Mesendoderm (in vitro differentiated cells): ENCODE measurements around the gene ZNF337.
"Not testable (repeated sequence)": the region's sequence is repeated elsewhere in the genome, so short reads cannot be mapped to it uniquely, and the experiment has no call there.

Source experiments
- DNase-seq: peaks from one replicate; pipeline ENCODE4 v3.0.0; 2013
- H2AK5ac ChIP-seq: 2 replicates; pipeline ENCODE4 v1.6.1; 2013; ENCODE audit warnings: low read length, inconsistent platforms
- H2BK120ac ChIP-seq: 2 replicates; pipeline ENCODE4 v1.6.1; 2013; ENCODE audit warnings: low read depth, mild to moderate bottlenecking, low read length, moderate library complexity, mixed read lengths
- H2BK15ac ChIP-seq: replicated peaks from 2 replicates; pipeline ENCODE4 v1.6.1; 2013; ENCODE audit warnings: low read depth, mild to moderate bottlenecking, moderate library complexity
- H2BK5ac ChIP-seq: 2 replicates; pipeline ENCODE4 v1.6.1; 2013; ENCODE audit warnings: low read length, inconsistent platforms
- H3K18ac ChIP-seq: 2 replicates; pipeline ENCODE4 v1.6.1; 2013; ENCODE audit warnings: mild to moderate bottlenecking, low read length, mixed read lengths
- H3K23ac ChIP-seq: one replicate; pipeline ENCODE4 v1.6.1; 2013; ENCODE audit warnings: low read length
- H3K27ac ChIP-seq: 2 replicates; pipeline ENCODE4 v1.5.1; 2013; ENCODE audit warnings: low read depth, mild to moderate bottlenecking, inconsistent platforms, low read length, moderate library complexity
- H3K27me3 ChIP-seq: 2 replicates; pipeline ENCODE4 v1.6.1; 2013; ENCODE audit warnings: low read length, control low read depth, mild to moderate bottlenecking, inconsistent platforms; ENCODE audit not compliant: insufficient read depth, poor library complexity
- H3K36me3 ChIP-seq: 2 replicates; pipeline ENCODE4 v1.6.1; 2013; ENCODE audit warnings: low read length, inconsistent platforms; ENCODE audit not compliant: control insufficient read depth, insufficient read depth
- H3K4ac ChIP-seq: one replicate; pipeline ENCODE4 v1.6.1; 2013; ENCODE audit warnings: low read depth, mild to moderate bottlenecking, low read length, moderate library complexity
- H3K4me1 ChIP-seq: 2 replicates; pipeline ENCODE4 v1.6.1; 2013; ENCODE audit warnings: low read depth, low read length, inconsistent platforms; ENCODE audit not compliant: control insufficient read depth
- H3K4me2 ChIP-seq: 2 replicates; pipeline ENCODE4 v1.6.1; 2013; ENCODE audit warnings: low read length
- H3K4me3 ChIP-seq: 2 replicates; pipeline ENCODE4 v1.5.1; 2013; ENCODE audit warnings: mild to moderate bottlenecking, low read length
- H3K56ac ChIP-seq: one replicate; pipeline ENCODE4 v1.6.1; 2013; ENCODE audit warnings: low read length
- H3K79me1 ChIP-seq: 2 replicates; pipeline ENCODE4 v1.6.1; 2013; ENCODE audit warnings: low read length, inconsistent platforms
- H3K79me2 ChIP-seq: 2 replicates; pipeline ENCODE4 v1.6.1; 2013; ENCODE audit warnings: mild to moderate bottlenecking, low read length; ENCODE audit not compliant: control insufficient read depth, insufficient read depth
- H3K9ac ChIP-seq: 2 replicates; pipeline ENCODE4 v1.6.1; 2013; ENCODE audit warnings: low read length, inconsistent platforms
- H4K5ac ChIP-seq: one replicate; pipeline ENCODE4 v1.6.1; 2013; ENCODE audit warnings: low read length
- H4K8ac ChIP-seq: one replicate; pipeline ENCODE4 v1.6.1; 2013; ENCODE audit warnings: low read depth, mild to moderate bottlenecking, control low read depth, low read length, moderate library complexity
- WGBS: extraction: QIAGEN DNeasy Blood & Tissue Kit; methylation state at CpG from one replicate; pipeline ENCODE4 v1.1.7; 2013; ENCODE audit warnings: low lambda C conversion rate, missing lambda C conversion rate; ENCODE audit not compliant: insufficient coverage; ENCODE audit errors: extremely low coverage; 5-methylcytosine and 5-hydroxymethylcytosine counted together

ZNF337 gene

GRCh38 chr20:25659999-25660398 is 36.7 kb downstream of the ZNF337 start:
- no peak for DNase-seq
- H3K4me1 ChIP-seq, result no peaks in the 10 kb centered on the region

GRCh38 chr20:25654487-25654886 is 42.2 kb downstream of the ZNF337 start:
- H3K79me2 ChIP-seq, result no peaks in the 10 kb centered on the region
- H2BK5ac ChIP-seq, result no peak overlapping the region
- H3K4me2 ChIP-seq, result no peak overlapping the region
- no peak overlapping the region for H2BK15ac ChIP-seq
- H3K9ac ChIP-seq, result no peak overlapping the region
- H3K56ac ChIP-seq, result no peak overlapping the region
- H2BK120ac ChIP-seq, result no peak overlapping the region
- no peaks in the 10 kb centered on the region for H3K36me3 ChIP-seq
- H4K8ac ChIP-seq, result no peak overlapping the region
- H3K27me3 ChIP-seq, result no peaks in the 10 kb centered on the region
- H3K27ac ChIP-seq, result no peak overlapping the region
- no peak overlapping the region for H3K18ac ChIP-seq
- no peak overlapping the region for H2AK5ac ChIP-seq
- no peak overlapping the region for H4K5ac ChIP-seq
- DNase-seq, result no peak
- H3K23ac ChIP-seq, result no peak overlapping the region
- H3K4me3 ChIP-seq, result no peak overlapping the region
- no peak overlapping the region for H3K4ac ChIP-seq
- no peaks in the 10 kb centered on the region for H3K4me1 ChIP-seq
- H3K79me1 ChIP-seq, result no peaks in the 10 kb centered on the region

More at GRCh38 chr20:25659999-25660398, 36.7 kb downstream of the ZNF337 start:
- Histone ChIP-seq H2AK5ac (no peak overlapping the region), H3K27ac (no peak overlapping the region), H2BK120ac (no peak overlapping the region), H3K23ac (no peak overlapping the region), H3K36me3 (no peaks in the 10 kb centered on the region), H3K4me3 (no peak overlapping the region), H4K5ac (no peak overlapping the region), H3K79me1 (no peaks in the 10 kb centered on the region), H3K27me3 (no peaks in the 10 kb centered on the region), H3K18ac (no peak overlapping the region), H3K56ac (no peak overlapping the region), H4K8ac (no peak overlapping the region), H3K4me2 (no peak overlapping the region), H3K4ac (no peak overlapping the region), H3K79me2 (no peaks in the 10 kb centered on the region), H2BK5ac (no peak overlapping the region), H3K9ac (no peak overlapping the region), H2BK15ac (no peak overlapping the region)

- not testable (repeated sequence) for H3K9ac ChIP-seq, H2BK5ac ChIP-seq, H3K79me2 ChIP-seq, H4K5ac ChIP-seq, H2AK5ac ChIP-seq, H3K27ac ChIP-seq, H2BK15ac ChIP-seq, H2BK120ac ChIP-seq, H3K56ac ChIP-seq, H3K4me2 ChIP-seq, H4K8ac ChIP-seq, H3K79me1 ChIP-seq, H3K23ac ChIP-seq, DNase-seq, H3K4me1 ChIP-seq, H3K4ac ChIP-seq, H3K36me3 ChIP-seq, H3K27me3 ChIP-seq, H3K4me3 ChIP-seq, H3K18ac ChIP-seq
- no CpG with 5 or more reads among the region's 4 CpGs for WGBS
Measured at GRCh38 chr20:25652866-25653265, 43.8 kb downstream of the ZNF337 start.

- WGBS, result no CpG with 5 or more reads among the region's 3 CpGs
- no peak overlapping the region for H3K4me2 ChIP-seq
- H3K9ac ChIP-seq, result no peak overlapping the region
- H3K36me3 ChIP-seq, result no peaks in the 10 kb centered on the region
- no peak overlapping the region for H3K56ac ChIP-seq
- H2BK15ac ChIP-seq, result no peak overlapping the region
- no peak for DNase-seq
- no peak overlapping the region for H2BK5ac ChIP-seq
- no peak overlapping the region for H2BK120ac ChIP-seq
- H3K79me1 ChIP-seq, result no peaks in the 10 kb centered on the region
- no peak overlapping the region for H4K5ac ChIP-seq
- H3K79me2 ChIP-seq, result no peaks in the 10 kb centered on the region
- no peak overlapping the region for H3K23ac ChIP-seq
- H3K4me3 ChIP-seq, result no peak overlapping the region
- no peak overlapping the region for H3K27ac ChIP-seq
- no peaks in the 10 kb centered on the region for H3K4me1 ChIP-seq
- no peak overlapping the region for H2AK5ac ChIP-seq
- no peak overlapping the region for H3K18ac ChIP-seq
- H4K8ac ChIP-seq, result no peak overlapping the region
- no peaks in the 10 kb centered on the region for H3K27me3 ChIP-seq
- H3K4ac ChIP-seq, result no peak overlapping the region
Measured at GRCh38 chr20:25644814-25645213, 51.8 kb downstream of the ZNF337 start.

GRCh38 chr20:25643716-25644115 is 52.9 kb downstream of the ZNF337 start:
- no peaks in the 10 kb centered on the region for H3K36me3 ChIP-seq
- no peak overlapping the region for H3K4me2 ChIP-seq
- H3K4ac ChIP-seq, result no peak overlapping the region
- no peak overlapping the region for H2BK120ac ChIP-seq
- no peaks in the 10 kb centered on the region for H3K79me1 ChIP-seq
- H3K4me1 ChIP-seq, result no peaks in the 10 kb centered on the region
- no peak overlapping the region for H2AK5ac ChIP-seq
- no peak overlapping the region for H3K23ac ChIP-seq
- H3K79me2 ChIP-seq, result no peaks in the 10 kb centered on the region
- no peak overlapping the region for H2BK5ac ChIP-seq
- H3K56ac ChIP-seq, result no peak overlapping the region
- no peak overlapping the region for H3K18ac ChIP-seq
- H3K27ac ChIP-seq, result no peak overlapping the region
- H2BK15ac ChIP-seq, result no peak overlapping the region
- no peak overlapping the region for H4K5ac ChIP-seq
- H4K8ac ChIP-seq, result no peak overlapping the region
- H3K27me3 ChIP-seq, result no peaks in the 10 kb centered on the region
- no peak overlapping the region for H3K9ac ChIP-seq
- no peak for DNase-seq
- no peak overlapping the region for H3K4me3 ChIP-seq

GRCh38 chr20:25637247-25637646 is 59.4 kb downstream of the ZNF337 start:
- H3K4me3 ChIP-seq, result no peak overlapping the region
- H3K79me2 ChIP-seq, result no peaks in the 10 kb centered on the region
- no peak overlapping the region for H3K18ac ChIP-seq
- no peaks in the 10 kb centered on the region for H3K79me1 ChIP-seq
- H2BK120ac ChIP-seq, result no peak overlapping the region
- DNase-seq, result peak; percentile 38
- no peak overlapping the region for H3K27ac ChIP-seq
- H3K4me2 ChIP-seq, result no peak overlapping the region
- no peak overlapping the region for H3K56ac ChIP-seq
- no peak overlapping the region for H4K5ac ChIP-seq
- no peak overlapping the region for H3K9ac ChIP-seq
- no peak overlapping the region for H2BK15ac ChIP-seq
- no peak overlapping the region for H2BK5ac ChIP-seq
- no peaks in the 10 kb centered on the region for H3K4me1 ChIP-seq
- no peak overlapping the region for H4K8ac ChIP-seq
- H3K27me3 ChIP-seq, result no peaks in the 10 kb centered on the region
- no peak overlapping the region for H2AK5ac ChIP-seq
- no peaks in the 10 kb centered on the region for H3K36me3 ChIP-seq
- no CpG with 5 or more reads among the region's 2 CpGs for WGBS
- H3K4ac ChIP-seq, result no peak overlapping the region
- no peak overlapping the region for H3K23ac ChIP-seq
